Uterus (tissue), 4 donors: ENCODE measurements around the gene MXRA7. TPM values are rescaled to one million over a fixed set of nuclear protein-coding genes. Genes with fewer than 3 reads are reported as not detected.

Source experiments
- DNase-seq, 2 donors: peaks; one replicate each; pipeline ENCODE4 v3.0.0-alpha.2; 2019 to 2020
- H3K27ac ChIP-seq, 2 donors: fragments of 200-600 bp; sonication (generic); 1 replicate in 1 of 2; 2 replicates in 1 of 2; pipeline ENCODE4 v1.5.1; 2016 to 2018
- H3K27me3 ChIP-seq, 2 donors: fragments of 200-600 bp; sonication (generic); one replicate each; pipeline ENCODE4 v1.5.1; 2018 to 2019; ENCODE audit warnings: control low read depth in 1 of 2
- H3K36me3 ChIP-seq, 2 donors: fragments of 200-600 bp; sonication (generic); one replicate each; pipeline ENCODE4 v1.5.1; 2019; ENCODE audit warnings: control low read depth in 1 of 2
- H3K4me1 ChIP-seq, 2 donors: fragments of 200-600 bp; sonication (generic); one replicate each; pipeline ENCODE4 v1.5.1; 2018 to 2019; ENCODE audit warnings: control low read depth in 1 of 2
- H3K4me3 ChIP-seq, 2 donors: fragments of 200-600 bp; sonication (generic); 1 replicate in 1 of 2; 2 replicates in 1 of 2; pipeline ENCODE4 v1.5.1; 2018 to 2019; ENCODE audit warnings: mild to moderate bottlenecking in 1 of 2
- H3K9me3 ChIP-seq, 2 donors: fragments of 200-600 bp; sonication (generic); one replicate each; pipeline ENCODE4 v1.5.1; 2019; ENCODE audit warnings: control low read depth in 1 of 2
- CTCF ChIP-seq, 4 experiments: fragments of 200-600 bp in 2 of 4; fragments of 450-650 bp in 2 of 4; sonication (generic) in 2 of 4; IDR thresholded peaks; one replicate each; pipeline ENCODE4 v1.5.1; 2016 to 2019; ENCODE audit warnings: antibody characterized with exemption in 4 of 4, mild to moderate bottlenecking in 2 of 4, moderate library complexity in 1 of 4
- POLR2A ChIP-seq, 2 donors: fragments of 450-650 bp; IDR thresholded peaks; one replicate each; pipeline ENCODE4 v1.6.1; 2016; ENCODE audit warnings: antibody characterized with exemption in 2 of 2, mild to moderate bottlenecking in 1 of 2, moderate library complexity in 1 of 2
- intact Hi-C: fragments of 100-400 bp; cut with DNase I; formaldehyde crosslinking; loops from one replicate; pipeline ENCODE4 v1.15.1; 2023; ENCODE audit warnings: low total_unique reads
- total RNA-seq, 4 donors: library from RNA; depleted of rRNA in 3 of 4; stranded (reverse); fragments of >200 nt in 3 of 4; gene quantifications; one replicate each; pipeline versions ENCODE4 v1.1.0 to v1.2.4, GENCODE V29; 2014 to 2023
- donor health status: DM: yes; HTN: yes; CAD: no.

MXRA7 gene
- total RNA-seq, 4 donors from 2014 or later = 174 to 250 (median 197) TPM

GRCh38 chr17:76737676-76738467 lies 27.1 kb upstream of the MXRA7 start, which contains the start of gene MFSD11:
MFSD11 (plus strand) TSS chr17:76738119; CDS start chr17:76738353, 234 bp downstream.
- TF ChIP-seq POLR2A (IDR thresholded peaks at IDR 0.05) (peak; percentile 49 to 50), CTCF (IDR thresholded peaks at IDR 0.05) (peak in 1 of 4 experiments; percentile 12)
- no peaks in the 10 kb centered on the region for H3K9me3 ChIP-seq
- no peaks in the 10 kb centered on the region for H3K36me3 ChIP-seq
- peaks cover 14% of the 10 kb centered on the region in 2 donors for H3K4me1 ChIP-seq
- peak within 1 kb of the TSS; percentile 96 to 97 for H3K4me3 ChIP-seq
- no peaks in the 10 kb centered on the region for H3K27me3 ChIP-seq
- intact Hi-C loops = no loop called here
- H3K27ac ChIP-seq = peak within 1 kb of the TSS; percentile 100
- peak; percentile 89 to 94 for DNase-seq

GRCh38 chr17:76737082-76737675 lies 26.4 kb upstream of the MXRA7 start, which contains the start of gene SRSF2:
SRSF2 (minus strand) TSS chr17:76737331; CDS start chr17:76737160, 171 bp downstream.
- H3K4me1 ChIP-seq = peaks cover 14% of the 10 kb centered on the region in 2 donors
- H3K9me3 ChIP-seq = no peaks in the 10 kb centered on the region
- peak within 1 kb of the TSS; percentile 96 to 97 for H3K4me3 ChIP-seq
- peak within 1 kb of the TSS; percentile 100 for H3K27ac ChIP-seq
- intact Hi-C loops = no loop called here
- peak; percentile 100 for TF ChIP-seq POLR2A (IDR thresholded peaks at IDR 0.05)
- TF ChIP-seq CTCF (IDR thresholded peaks at IDR 0.05) = peak in 2 of 4 experiments; percentile 15 to 21
- H3K27me3 ChIP-seq = no peaks in the 10 kb centered on the region
- no peaks in the 10 kb centered on the region for H3K36me3 ChIP-seq
- DNase-seq = peak; percentile 98 to 99

- H3K9me3 ChIP-seq = no peaks in the 10 kb centered on the region
- intact Hi-C loops = no loop called here
- H3K36me3 ChIP-seq = no peaks in the 10 kb centered on the region
- peak; percentile 66 to 79 for DNase-seq
- peak overlapping the region; percentile 100 for H3K27ac ChIP-seq
- peaks cover 14% of the 10 kb centered on the region in 2 donors for H3K4me1 ChIP-seq
- TF ChIP-seq POLR2A (IDR thresholded peaks at IDR 0.05) (peak; percentile 60 to 62), CTCF (IDR thresholded peaks at IDR 0.05) (peak in 3 of 4 experiments; percentile 22 to 41 (median 30))
- no peaks in the 10 kb centered on the region for H3K27me3 ChIP-seq
- peak overlapping the region; percentile 96 to 97 for H3K4me3 ChIP-seq
Measured at GRCh38 chr17:76736349-76737081, 25.8 kb upstream of the MXRA7 start.

- no peaks in the 10 kb centered on the region for H3K36me3 ChIP-seq
- DNase-seq = no peak
- H3K4me1 ChIP-seq = peaks cover 14% of the 10 kb centered on the region in 2 donors
- TF ChIP-seq CTCF (IDR thresholded peaks at IDR 0.05) (no peak), POLR2A (IDR thresholded peaks at IDR 0.05) (no peak)
- no peaks in the 10 kb centered on the region for H3K9me3 ChIP-seq
- H3K27me3 ChIP-seq = no peaks in the 10 kb centered on the region
- intact Hi-C loops = no loop called here
- H3K4me3 ChIP-seq = peak overlapping the region; percentile 96 to 97
- H3K27ac ChIP-seq = peak overlapping the region; percentile 100
Measured at GRCh38 chr17:76735586-76736348, 25.0 kb upstream of the MXRA7 start.
